NCI-H2107 (cell line): ENCODE results near the gene SENP7.
"Not testable (repeated sequence)": the region's sequence is repeated elsewhere in the genome, so short reads cannot be mapped to it uniquely, and the experiment has no call there.

Experiments
- DNase-seq: peaks from one replicate; lab custom pipeline; 2025; lab: John Stamatoyannopoulos, UW

Gene SENP7

GRCh38 chr3:101512646-101513418 is at the start of gene SENP7:
SENP7 (minus strand) TSS chr3:101513212; CDS start chr3:101513130, 82 bp downstream.
- peak; percentile 73 for DNase-seq

GRCh38 chr3:101561630-101562328 is 48.8 kb upstream of the SENP7 start, which contains the start of gene TRMT10C:
TRMT10C (plus strand) TSS chr3:101561868; CDS start chr3:101564782, 2,914 bp downstream.
- DNase-seq, result peak; percentile 79

DNA sequence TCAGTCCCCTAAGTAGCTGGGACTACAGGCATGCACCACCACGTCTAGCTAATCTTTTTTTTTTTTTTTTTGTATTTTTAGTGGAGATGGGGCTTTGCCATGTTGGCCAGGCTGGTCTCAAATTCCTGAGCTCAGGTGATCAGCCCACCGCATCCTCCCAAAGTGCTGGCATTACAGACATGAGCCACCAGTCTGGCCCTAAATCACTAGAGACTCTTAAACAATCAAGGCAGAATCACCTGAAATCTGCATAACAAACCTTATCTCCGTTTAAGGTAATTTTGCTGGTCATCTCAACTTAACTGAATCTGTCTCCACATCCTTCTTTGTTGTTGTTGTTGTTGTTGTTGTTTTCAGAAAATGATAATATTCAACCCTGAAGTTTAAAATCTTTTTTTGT is 43.1 kb upstream of the SENP7 start:
- DNase-seq, result no peak

GRCh38 chr3:101553381-101553780 is 40.4 kb upstream of the SENP7 start:
- not testable (repeated sequence) for DNase-seq

GRCh38 chr3:101551359-101552081 is 38.5 kb upstream of the SENP7 start:
- DNase-seq, result not testable (repeated sequence)

GRCh38 chr3:101549473-101549872 is 36.5 kb upstream of the SENP7 start:
- DNase-seq, result no peak

DNA sequence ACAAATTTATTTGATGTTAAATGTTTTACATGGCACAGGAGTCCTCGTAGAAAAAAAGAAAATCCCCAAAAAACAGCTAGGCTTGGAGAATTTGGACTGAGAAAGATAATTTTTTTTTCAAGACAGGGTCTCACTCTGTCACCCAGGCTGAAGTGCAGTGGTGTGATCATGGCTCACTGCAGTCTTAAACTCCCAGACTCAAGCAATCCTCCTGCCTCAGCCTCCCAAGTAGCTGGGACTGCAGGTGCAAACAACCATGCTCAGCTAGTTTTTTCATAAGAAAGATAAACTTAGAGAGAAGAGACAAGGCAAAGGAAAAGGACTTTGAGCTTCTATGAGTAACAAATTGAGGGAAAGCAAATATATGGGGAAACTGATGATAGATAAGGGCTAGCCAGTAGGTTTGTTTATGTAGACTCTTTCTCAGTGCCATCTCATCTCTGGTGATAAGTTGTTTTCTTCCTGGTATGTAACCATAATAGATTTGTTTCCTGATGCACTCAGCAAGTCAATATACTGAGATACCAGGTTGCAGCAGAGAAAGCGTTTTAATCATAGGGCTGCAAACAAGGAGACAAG is 35.6 kb upstream of the SENP7 start:
- DNase-seq, result no peak

- no peak for DNase-seq
These were observed 31.3 kb upstream of the SENP7 start for GRCh38 chr3:101544161-101544850.

DNA sequence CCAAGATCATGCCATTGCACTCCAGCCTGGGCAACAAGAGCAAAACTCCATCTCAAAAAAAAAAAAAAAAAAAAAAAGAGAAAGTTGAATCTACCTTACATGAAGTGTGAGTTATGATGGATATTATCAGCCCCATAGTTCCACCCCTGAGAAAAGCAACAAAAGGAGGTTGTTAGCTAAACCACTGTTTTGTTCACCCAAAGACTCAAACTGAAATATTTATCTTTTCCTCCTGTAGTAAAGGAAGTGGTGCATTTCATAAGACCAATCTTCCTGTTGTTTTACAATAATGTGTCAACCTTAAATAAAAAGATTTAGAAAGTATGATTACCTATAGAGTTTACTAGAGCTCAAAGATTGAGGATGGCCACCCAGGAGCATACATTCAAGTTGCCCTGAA is 29.9 kb upstream of the SENP7 start:
- no peak for DNase-seq

- not testable (repeated sequence) for DNase-seq
These were observed 23.9 kb upstream of the SENP7 start for GRCh38 chr3:101536955-101537354.

- no peak for DNase-seq
These were observed 23.3 kb upstream of the SENP7 start for GRCh38 chr3:101536266-101536665.

DNA sequence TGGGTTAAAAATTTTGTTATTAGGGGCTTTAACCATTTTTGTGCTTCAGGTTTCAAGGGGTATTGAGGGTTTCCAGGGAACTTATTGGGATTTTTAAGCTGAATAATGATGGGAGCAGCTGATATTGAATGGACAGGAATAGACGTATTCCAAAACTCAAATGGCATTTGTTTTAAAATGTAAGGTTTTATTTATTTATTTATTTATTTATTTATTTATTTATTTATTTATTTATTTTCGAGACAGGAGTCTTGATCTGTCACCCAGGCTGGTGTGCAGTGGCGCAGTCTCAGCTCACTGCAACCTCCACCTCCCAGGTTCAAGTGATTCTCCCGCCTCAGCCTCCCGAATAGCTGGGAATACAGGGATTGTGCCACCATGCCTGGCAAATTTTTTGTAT is 22.2 kb upstream of the SENP7 start:
- no peak for DNase-seq

- DNase-seq, result no peak
These were observed 20.6 kb upstream of the SENP7 start for GRCh38 chr3:101533603-101533968.

DNA sequence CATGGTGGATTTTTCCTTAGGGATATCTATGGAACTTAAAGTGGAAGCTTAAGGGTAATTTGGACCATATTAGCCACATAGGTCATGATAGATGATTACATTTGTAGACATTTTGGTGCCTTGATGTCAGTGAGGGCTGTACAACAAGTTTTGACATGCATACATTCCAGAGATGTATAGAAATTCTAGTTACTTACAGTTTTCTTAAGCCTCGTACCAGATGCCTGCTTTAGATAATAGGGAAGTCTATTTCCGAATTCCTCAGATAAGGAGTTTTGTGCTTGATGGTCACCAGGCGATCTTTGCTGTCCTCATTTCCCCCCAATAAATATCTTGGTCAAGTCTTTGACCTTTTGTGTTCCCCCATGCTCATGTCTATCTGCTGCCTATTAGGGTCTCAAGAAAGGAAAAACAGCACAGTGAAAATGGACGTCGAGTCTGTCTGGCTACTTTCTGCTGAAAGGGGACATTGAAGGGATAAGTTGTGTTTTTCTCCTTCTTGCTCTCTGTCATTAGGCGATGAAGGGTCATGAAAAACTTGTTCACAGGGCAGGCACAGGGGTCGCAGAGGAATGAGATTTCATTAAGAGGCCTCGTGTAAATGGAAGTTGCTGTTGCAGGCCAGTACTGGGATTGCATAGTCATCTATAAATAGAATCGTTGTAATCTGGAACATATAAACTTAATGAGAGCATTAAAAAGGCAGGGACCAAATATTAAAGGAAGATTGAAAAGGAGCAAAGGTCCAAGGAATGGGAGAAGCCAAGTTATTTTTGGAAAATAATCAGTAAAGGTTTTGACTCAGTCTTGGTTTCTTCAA is 20.0 kb upstream of the SENP7 start:
- no peak for DNase-seq

- DNase-seq, result no peak
These were observed 18.6 kb upstream of the SENP7 start for GRCh38 chr3:101531473-101532086.

GRCh38 chr3:101530686-101531047 is 17.7 kb upstream of the SENP7 start:
- no peak for DNase-seq

- no peak for DNase-seq
These were observed 17.0 kb upstream of the SENP7 start for GRCh38 chr3:101529816-101530685.

DNA sequence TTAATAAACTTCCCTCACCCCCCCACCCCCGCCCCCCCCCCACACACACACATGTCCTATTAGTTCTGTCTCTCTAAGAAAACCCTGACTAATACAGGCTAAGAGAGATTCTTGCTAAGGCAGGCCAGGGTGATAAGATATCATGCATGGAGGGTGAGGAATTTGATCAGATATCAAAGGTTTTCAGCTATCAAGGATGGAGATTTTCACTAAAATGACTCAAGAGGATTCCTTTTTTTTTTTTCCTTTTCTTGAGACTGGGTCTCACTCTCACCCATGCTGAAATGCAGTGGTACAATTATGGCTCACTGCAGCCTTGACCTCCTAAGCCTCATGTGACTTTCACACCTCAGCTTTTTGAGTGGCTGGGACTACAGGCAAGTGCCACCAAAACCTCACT is 14.9 kb upstream of the SENP7 start:
- DNase-seq, result no peak

DNA sequence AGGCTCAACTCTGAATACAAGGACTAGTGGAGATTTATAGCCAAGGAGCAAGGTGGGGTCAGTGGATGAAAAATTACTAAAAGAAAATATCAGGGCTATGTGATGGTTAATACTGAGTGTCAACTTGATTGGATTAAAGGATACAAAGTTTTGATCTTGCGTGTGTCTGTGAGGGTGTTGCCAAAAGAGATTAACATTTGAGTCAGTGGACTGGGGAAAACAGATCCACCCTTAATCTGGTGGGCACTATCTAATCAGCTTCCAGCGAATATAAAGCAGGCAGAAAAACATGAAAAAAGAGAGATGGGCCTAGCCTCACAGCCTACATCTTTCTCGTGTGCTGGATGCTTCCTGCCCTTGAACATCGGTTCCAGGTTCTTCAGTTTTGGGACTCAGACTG is 14.4 kb upstream of the SENP7 start:
- DNase-seq, result no peak
